HG02840 (cell line): ENCODE data around the gene EEF1AKMT4.
A peak's percentile ranks its signal among the peaks of the same experiment; 100 is the strongest.

ENCODE experiments used
- ATAC-seq: cut with Tn5 transposase; IDR thresholded peaks from one replicate; pipeline ENCODE4 v1.9.1; 2021; ENCODE audit warnings: mild to moderate bottlenecking, moderate library complexity, moderate number of reproducible peaks; ENCODE audit not compliant: unreplicated experiment, low FRiP score

The EEF1AKMT4 gene

DNA sequence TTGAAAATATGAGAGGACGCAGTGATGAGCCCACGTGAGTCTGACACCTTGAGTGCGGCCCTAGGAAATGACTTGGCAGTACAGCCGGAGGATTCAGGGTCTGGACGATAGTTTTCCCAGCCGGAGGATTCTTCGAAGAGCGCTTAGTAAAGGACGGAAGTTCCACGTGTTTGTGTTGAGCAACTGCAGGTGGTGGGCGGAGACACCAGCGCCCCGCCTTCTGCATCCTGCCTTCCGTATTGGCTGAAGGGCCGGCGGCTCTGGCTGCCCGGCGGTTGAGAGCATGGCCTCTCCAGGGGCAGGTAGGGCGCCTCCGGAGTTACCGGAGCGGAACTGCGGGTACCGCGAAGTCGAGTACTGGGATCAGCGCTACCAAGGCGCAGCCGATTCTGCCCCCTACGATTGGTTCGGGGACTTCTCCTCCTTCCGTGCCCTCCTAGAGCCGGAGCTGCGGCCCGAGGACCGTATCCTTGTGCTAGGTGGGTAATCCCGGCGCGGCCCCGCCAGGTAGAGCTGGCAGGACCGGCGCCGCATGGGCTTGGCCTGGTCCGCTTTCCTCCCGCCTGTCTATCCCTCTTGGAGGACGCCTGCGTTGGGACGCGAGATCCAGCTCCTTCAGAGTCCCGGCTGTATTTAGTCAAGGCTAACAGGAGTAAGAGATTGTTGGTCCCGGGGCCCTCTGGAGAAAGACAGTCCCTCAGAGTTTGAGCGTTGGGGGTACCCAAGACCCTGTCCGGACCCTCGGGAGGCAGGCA is at the start of gene EEF1AKMT4:
TSS of gene EEF1AKMT4 (plus strand) at position 261 of the 755 bp plus-strand sequence. CDS start at position 284, 23 bp downstream.
- ATAC-seq: peak; percentile 86

GRCh38 chr3:184200825-184201224 is 48.6 kb upstream of the EEF1AKMT4 start:
- no peak for ATAC-seq

DNA sequence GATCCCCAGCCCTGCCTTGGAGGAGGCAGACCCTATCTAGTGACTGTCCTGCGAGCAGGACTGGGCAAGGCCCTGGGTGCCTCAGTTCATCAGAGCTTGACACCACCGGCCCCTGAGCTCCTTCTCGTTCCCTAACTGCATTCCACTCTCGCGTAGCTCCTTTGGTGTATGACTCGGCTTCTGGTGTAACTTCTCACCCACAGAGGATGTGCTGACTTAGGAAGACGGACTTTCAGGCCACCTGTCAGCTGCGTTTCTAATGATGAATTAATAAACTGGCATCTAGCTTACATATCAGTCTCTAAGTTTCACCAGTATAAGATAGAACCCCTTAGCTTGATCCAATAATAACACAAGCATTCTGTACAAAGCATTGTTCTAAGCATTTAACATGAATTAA is 45.9 kb upstream of the EEF1AKMT4 start:
- no peak for ATAC-seq

- ATAC-seq: no peak
Measured at GRCh38 chr3:184209146-184209923, 40.1 kb upstream of the EEF1AKMT4 start.

DNA sequence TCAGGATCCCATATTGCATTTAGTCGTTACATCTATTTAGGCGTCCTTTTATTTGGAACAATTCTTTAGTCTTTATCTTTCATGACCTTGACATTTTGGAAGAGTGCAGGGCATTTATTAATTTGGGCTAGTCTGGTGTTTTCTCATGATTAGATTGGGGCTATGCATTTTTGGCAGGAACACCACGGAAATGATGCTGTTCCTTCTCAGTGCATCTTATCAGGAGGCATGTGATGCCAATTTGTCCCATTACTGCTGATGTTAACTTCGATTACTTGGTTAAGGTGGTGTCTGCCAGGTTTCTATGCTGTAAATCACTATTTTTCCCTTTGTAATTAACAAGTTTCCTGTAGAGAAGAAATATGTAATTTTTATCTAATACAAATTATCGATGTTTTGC is 38.2 kb upstream of the EEF1AKMT4 start:
- no peak for ATAC-seq

GRCh38 chr3:184211718-184212117 is 37.8 kb upstream of the EEF1AKMT4 start:
- ATAC-seq: no peak

DNA sequence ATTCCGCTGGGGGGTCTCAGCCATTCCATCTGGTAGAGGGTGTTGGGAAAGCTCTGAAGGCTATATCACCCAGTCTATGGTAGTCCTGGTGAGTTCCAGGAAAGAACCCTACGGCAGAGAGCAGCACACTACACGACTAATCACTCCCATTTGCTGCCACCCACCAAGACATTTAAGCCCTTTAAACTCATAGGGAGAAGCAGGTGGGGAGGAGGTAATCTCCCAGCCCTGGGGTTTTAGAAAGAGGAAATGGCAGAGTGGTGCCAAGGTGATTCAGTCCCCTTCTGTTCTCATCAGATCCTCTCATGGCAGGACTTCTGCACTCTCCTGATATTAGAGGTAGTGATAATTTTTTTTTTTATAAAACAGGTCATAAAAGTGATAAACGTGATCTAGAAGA is 30.7 kb upstream of the EEF1AKMT4 start:
- ATAC-seq: no peak

DNA sequence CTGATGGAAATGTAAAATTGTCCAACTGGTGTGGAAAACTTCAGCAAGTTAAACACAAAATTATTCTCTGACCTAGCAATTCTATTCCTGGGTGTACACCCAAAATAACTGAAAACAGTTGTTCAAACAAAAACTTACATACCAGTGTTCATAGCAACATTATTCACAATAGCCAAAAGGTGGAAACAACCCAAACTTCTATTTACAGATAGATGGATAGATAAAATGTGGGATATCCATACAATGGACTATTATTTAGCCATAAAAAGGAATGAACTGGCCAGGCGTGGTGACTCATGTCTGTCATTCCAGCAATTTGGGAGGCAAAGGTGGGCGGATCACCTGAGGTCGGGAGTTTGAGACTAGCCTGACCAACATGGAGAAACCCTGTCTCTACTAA is 27.0 kb upstream of the EEF1AKMT4 start:
- no peak for ATAC-seq

- ATAC-seq: no peak
Measured at GRCh38 chr3:184223946-184224345, 25.5 kb upstream of the EEF1AKMT4 start.

DNA sequence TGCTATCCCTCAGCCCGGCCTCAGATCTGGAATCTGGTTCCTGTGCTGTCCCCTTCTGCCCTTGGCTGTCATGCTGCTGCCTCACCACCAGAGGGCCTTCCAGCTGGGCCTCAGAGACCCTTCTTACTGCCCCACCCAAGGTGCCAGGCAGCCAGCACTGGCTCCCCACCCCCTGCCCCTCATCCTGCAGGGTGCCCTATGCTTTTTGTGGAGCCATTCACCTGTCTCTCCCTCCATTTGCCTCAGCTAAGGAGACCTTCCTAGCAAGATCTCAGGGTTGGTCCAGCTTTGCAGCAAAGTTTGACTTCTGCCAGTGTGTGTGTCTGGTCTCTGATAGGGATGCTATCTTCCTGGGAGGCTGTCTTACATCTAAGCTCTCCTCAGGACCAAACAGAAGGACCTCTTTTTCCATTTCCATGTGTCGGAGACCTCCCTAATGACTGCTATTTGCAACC is 22.0 kb upstream of the EEF1AKMT4 start:
- ATAC-seq: no peak

DNA sequence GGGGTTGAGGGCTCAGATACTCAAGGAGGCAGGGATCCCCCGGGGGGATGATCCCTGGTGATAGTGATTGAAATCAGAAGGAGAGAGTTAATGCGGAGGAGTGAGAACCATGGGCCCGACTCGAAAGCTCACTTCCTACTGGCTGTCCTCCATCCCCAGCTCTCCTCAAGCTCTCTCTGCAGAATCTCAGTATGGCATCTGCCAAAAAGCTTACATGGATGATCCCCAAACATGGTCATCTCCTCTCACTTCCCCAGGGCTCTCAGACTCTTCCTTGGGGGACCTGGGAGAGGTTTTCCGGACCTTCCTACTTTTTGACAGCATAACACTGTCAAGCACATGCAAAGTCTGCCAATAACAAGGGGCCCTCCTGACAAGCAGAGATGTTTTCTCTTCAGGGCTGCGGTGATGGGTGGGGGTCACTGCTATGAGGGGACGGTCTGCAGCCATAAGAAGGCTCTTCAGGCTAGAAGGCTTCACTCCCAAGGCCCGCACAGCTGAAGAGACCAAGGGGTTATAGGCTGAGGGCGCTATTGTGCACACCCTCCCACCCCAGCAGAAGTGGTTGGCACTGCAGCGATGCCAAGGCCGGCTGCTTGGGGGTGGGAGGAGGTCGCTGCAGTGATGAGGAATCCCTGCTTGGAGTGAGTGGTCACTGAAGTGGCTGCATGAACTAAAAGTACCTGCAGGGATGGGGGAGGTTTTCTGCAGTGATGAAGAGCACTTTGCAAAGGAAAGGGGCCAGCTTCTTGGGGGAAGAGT is 20.9 kb upstream of the EEF1AKMT4 start:
- ATAC-seq: no peak

GRCh38 chr3:184229394-184230080 is 19.9 kb upstream of the EEF1AKMT4 start, which contains the start of gene VWA5B2:
VWA5B2 (plus strand) TSS chr3:184229585; CDS start chr3:184230529, 944 bp downstream.
- peak; percentile 73 for ATAC-seq

GRCh38 chr3:184230081-184230602 is 19.3 kb upstream of the EEF1AKMT4 start:
- ATAC-seq: no peak

GRCh38 chr3:184230603-184231528 is 18.6 kb upstream of the EEF1AKMT4 start:
- no peak for ATAC-seq

GRCh38 chr3:184231671-184232070 is 17.8 kb upstream of the EEF1AKMT4 start:
- no peak for ATAC-seq

- ATAC-seq: no peak
Measured at GRCh38 chr3:184233127-184233843, 16.2 kb upstream of the EEF1AKMT4 start.

- ATAC-seq: no peak
Measured at GRCh38 chr3:184234224-184234623, 15.2 kb upstream of the EEF1AKMT4 start.

DNA sequence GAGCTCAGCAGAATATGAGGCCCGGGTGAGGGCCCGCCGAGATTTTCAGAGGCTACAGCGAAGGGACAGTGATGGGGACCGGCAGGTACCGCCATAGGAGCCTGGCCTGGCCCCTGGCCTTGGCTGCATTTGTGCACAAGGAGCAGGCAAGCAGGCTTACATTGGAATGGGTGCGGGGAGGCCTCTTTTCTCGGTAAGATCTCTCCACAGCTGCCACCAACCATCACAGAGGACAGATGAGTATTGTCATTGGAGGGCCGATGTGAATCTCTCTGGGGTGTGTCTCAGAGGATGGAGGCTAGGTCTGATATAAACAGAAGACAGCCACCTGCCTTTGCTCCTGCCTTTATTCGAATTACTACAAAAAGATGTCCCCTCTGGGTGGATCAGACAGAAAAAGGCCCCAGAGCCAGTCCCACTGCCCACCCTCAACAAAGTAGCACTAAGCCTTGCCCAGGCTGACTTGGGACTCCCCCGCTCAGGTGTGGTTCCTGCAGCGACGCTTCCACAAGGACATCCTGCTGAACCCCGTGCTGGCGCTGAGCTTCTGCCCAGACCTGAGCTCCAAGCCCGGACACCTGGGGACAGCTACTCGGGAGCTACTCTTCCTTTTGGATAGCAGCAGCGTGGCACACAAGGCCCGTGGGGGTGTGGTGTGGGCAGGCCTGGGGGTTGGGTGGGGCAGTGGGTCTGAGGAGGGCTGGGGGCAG is 14.6 kb upstream of the EEF1AKMT4 start:
- no peak for ATAC-seq
